RCC 7860 (cell line): Measurements from ENCODE around the gene SMAD3.

Experiments
- DNase-seq: peaks from one replicate; pipeline ENCODE4 v3.0.0-alpha.2; 2015; ENCODE audit warnings: low spot score
- FAIRE-seq: peaks from 2 replicates; lab custom pipeline; 2012; peaks lifted over from hg19 to GRCh38; lab: Jason Lieb, UNC

SMAD3 gene

DNA sequence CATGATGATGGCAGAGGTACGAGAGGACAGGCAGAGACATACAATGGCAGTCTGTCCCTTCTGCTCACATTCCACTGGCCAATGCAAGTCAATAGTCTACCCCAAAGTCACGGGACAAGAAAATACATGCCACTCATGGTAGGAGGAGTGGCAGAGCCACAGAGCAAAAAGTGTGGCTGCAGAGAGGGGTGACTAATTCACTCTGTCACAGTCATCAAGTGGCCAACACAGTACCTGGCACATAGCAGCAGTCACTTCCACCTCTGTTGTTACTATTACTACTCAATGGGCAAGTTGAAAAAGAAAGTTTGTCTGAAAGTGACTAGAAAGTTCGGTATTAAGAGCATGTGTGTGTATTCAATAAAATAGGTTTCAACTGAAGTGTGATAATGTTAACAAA is 91.4 kb downstream of the SMAD3 start:
- FAIRE-seq (no peak), DNase-seq (no peak)

DNA sequence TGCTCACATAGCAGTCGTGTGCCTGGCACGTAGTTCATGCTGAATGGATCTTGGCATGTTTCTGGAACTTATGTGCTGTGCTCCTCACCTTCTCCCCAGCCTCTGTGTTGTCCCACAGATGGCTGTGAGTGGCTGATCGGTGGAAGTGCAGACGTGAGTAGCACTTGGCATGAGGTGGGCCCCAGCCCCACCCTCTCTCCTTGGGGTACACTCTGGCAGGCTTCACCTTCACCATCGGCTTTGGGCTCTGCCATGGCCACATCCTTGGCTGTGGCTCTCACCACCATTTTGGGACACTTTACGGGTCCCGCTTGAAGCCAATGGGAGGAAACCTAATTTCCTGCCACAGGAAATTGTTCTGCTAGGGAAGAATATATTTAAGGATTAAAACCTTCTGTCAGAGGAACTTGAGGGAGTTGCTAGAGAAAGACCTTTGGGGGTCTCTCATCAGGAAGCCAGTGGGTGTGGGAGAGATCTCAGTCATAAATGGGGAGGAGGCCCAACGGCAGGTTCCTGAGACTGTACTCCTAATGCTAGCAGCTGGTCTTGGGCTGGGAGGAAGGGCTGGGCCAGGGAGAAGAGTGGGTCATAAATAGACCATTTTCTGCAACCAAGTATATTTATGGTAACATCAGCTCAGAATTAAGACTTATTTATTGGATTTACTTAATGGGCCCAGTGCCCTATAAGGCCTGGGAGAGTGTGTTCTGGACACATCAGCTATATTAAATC is 92.3 kb downstream of the SMAD3 start:
- DNase-seq: no peak

DNA sequence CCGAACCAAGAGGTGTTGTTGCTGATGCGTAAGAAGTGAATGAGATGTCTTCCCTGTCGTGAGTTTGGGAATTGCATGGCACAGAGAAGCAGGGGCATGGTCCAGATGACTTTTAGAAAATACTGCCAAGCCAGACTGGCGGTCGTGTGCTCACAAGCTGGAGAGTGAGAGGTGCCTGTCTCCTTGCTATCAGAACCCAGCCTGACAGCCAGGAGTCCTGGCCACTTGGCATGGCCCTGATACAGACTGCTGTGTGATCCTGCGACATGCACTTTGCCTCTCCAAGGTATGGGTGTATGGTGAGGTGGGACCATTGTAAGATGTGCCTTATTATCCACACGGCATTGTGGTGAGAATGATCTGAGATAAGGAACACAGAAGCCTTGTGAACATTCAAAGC is 93.0 kb downstream of the SMAD3 start:
- DNase-seq (no peak), FAIRE-seq (no peak)

More for the DNA sequence above, 92.3 kb downstream of the SMAD3 start:
- no peak for FAIRE-seq

DNA sequence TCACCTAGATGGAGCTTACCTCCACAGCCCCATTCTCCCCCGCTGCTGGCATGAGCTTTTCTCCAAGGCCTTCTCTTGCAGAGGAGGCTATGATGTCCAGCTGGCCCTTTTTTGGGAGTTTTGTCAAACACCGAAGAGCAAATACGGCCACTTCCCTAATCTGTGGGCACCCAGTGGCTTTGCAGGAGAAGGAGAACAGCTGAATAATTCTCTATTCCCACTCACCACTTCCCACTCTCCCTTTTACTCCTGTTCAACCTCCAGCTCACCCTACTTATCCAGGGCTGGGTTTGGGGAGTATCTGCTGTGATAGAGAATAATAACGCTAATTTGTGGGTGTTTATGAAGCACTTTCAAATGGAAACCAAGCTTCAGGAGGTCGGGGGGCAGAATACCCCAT is 96.0 kb downstream of the SMAD3 start:
- DNase-seq (no peak), FAIRE-seq (no peak)

DNA sequence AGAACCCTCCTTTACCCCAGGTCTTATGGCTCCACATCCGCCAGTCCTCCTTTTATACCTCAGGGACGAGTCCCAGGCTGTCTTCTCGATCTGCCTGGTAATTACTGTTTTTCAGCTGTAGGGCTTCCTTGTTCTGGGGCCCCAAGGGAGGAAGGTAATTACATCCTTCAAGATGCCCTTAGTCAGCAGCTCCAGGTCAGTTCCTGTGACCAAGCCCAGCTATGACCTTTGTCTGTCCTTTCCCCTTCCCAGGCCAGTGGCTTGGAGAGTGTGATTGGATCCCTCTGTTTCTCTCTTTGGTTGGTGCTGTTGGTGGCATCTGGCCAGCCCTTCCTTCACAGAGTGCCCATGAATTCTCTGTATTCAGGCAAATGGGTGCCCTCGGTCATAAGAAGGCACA is 96.5 kb downstream of the SMAD3 start:
- DNase-seq: no peak
- FAIRE-seq: no peak

DNA sequence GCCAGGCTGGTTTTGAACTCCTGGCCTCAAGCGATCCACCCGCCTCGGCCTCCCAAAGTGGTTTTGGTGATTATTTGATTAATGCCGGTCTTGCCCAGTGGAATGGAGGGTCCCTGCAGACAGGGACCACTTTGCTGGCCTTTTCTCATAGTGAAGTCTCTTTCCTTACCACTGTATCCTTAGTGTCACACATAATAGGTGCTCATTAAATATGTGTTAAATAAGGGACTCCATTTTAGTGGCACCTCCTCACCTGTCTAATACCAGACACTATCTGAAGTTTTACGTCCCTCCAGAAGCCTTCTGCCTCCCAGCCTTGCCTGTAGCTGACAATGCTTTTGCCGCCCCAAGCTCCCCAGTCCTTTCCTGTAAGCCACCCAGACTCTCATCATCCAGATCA is 97.8 kb downstream of the SMAD3 start:
- DNase-seq: no peak
- no peak for FAIRE-seq

DNA sequence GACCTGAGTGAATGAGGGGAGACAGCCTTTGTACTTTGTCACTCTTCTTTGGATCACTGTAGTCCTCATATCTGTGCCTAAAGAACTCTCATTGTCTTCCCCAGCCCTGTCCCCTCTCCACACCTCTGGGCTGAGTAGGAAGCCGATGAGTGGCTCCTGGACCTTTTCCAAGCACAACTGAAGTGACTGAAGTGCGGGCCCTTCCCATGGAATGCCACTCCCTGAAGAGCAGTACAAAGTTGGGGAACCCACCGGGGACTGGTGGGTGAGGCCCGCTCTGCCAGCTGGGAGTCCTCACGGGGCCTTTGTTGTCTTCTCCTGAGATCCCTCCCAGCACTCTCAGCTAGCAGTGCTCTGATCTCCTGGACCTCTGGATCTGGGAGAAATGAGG is 99.0 kb downstream of the SMAD3 start:
- DNase-seq (no peak), FAIRE-seq (no peak)

DNA sequence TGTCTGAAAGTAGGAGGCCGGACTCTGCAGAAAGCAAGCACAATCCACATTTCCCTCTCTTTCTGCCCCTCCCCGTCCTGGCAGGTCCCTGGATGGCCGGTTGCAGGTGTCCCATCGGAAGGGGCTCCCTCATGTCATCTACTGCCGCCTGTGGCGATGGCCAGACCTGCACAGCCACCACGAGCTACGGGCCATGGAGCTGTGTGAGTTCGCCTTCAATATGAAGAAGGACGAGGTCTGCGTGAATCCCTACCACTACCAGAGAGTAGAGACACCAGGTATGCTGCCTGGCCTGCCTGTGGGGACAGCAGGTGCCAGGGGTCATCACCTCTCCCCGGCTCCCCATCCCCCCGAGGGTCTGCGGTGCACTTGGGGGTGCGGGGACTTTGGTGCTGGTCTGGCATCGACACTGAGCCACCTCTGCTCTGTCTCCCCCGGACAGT is 99.4 kb downstream of the SMAD3 start:
- DNase-seq (no peak), FAIRE-seq (no peak)

DNA sequence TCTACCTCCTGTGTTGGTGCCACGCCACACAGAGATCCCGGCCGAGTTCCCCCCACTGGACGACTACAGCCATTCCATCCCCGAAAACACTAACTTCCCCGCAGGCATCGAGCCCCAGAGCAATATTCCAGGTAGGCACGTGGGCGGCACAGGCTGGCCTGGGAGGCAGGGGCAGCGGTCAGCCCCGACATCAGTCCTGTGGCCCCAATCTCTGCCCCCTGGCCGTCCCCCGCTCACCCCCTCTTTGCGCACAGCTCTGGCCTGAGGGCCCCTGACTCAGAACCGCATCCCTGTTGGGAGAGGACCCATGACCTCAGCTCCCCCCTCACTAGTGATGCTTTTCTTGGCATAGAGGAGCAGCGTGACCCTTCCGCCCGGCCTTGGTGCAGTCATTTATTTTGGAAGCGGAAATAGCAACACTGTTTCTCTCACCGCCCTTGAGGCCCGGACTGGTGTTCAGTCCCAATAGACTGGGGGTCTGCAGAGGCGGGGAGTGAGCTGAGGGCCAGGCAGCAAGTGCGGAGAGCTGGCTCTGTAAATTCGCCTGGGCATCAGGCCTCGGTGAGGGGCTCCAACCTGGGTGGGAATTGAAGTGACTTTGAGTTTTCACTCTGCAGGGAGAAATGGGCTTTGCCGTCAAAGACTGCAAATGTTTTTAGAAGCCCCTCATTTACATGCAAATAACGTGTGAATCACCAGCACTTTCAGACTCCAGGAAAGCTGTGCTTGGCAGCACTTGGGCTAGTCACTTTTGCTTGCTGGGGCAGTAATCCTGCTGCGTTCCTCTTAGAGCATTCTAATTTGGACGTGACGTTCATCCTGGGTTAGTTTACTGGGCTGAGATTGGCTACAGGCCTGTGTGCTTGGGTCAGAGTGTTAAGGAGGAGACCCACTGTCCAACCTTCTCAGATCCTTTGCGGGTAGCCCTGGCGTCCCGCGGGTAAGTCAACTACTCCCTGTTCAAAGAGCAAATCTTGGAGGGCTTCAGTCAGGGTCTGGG is 100.2 kb downstream of the SMAD3 start:
- FAIRE-seq: no peak
- no peak for DNase-seq

DNA sequence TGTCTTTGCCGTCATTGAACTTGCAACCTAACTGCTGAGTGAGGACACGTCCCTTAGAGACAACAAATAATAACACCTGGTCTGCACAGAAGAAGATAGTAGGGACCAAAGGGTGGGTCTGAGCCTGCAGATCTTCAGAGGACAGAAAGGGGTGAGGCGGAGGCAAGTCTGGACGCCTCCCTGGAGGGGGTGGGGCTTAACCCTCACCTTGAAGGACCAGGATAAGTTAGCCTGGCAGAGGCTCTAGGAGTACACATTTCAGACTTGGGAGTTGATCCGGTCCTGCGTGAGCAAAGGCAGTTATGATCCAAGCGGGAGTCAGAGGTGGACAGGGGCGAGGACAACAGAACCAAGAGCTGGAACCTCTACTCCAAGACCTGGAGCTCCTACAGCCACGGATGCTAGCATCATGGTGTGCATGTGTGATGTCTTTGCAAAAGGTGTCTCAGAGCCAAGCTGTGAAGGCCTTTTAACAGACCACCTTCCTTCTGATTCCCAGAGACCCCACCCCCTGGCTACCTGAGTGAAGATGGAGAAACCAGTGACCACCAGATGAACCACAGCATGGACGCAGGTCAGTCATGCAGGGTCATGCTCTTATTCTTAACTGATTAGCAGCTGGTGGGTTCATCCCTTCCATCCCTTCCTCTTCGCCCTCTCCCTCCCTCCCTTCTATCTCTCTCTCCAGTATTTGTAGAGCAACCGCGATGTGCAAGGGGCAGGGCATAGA is 101.0 kb downstream of the SMAD3 start:
- FAIRE-seq: no peak
- no peak for DNase-seq

DNA sequence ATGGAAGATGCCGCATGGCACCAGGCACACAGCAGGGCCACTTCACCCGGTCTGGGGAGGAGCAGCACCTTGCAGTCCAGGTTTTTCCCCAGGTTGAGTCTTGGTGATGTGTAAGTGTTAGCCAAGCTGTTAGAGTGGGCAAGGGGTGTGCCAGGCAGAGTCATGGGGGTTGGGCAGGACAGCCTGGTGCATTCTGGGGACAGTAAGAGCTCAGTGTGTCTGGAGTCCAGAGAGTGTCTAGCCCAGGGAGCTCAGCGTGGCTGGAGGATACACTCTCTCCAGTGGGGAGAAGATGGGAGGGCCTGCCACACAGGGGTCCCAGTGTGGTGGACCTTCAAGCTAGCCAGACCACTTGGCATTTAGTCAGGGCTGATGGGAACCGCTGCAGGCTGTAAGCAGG is 101.7 kb downstream of the SMAD3 start:
- DNase-seq: no peak
- FAIRE-seq: no peak

DNA sequence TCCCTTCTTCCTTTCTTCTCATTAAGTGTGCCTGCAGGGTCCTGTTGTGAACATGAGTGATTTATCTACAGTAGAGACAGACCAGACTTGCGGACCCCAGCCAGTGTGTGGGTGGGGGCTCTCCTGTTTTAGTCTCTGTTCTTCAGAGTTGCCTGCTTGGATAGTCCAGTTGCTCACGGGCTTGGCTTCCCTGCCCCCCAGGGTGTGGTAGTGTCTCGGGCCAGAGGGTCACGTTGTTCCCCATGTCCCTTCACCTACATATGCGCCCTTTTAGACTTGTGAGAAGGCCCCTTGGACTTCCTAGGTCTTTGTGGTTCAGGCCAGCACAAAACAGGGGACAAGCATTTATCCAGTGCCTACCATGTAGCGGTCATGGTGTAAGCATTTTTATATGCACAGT is 103.3 kb downstream of the SMAD3 start:
- no peak for DNase-seq
- no peak for FAIRE-seq

DNA sequence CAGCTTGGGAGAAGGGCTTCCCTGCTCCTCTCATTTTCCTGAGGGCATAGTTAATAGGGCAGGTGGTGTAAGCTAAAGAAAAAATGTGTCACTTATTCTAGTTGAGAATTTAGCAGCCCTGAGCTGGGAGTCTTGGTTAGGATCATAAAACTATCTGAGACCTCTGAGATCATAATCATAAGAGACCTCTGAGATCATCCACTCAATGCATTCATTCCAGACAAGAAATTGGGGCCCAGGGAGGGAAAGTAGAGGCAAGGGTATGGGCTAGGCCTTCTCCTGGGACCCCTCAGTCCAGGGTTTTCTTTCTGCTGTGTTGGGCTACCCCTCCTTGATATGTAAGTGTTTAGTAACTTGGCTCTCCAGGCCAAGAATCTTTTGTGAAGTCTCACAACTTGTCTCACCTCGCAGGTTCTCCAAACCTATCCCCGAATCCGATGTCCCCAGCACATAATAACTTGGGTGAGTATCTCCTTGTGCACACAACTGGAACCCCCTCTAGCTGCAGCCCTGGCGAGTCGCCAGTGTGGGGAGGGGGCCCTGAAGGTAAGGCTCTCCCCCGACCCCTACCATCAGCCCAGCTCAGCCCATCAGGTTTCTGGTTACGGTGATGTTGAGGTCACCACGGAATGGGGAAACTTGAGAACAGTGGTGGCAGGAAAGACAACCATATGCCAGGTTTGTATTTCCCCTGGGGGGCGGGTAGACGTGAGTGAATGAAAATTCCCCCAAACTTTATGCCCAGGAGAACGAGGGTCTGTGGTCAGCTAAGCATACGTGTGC is 104.9 kb downstream of the SMAD3 start:
- no peak for DNase-seq
- FAIRE-seq: no peak

DNA sequence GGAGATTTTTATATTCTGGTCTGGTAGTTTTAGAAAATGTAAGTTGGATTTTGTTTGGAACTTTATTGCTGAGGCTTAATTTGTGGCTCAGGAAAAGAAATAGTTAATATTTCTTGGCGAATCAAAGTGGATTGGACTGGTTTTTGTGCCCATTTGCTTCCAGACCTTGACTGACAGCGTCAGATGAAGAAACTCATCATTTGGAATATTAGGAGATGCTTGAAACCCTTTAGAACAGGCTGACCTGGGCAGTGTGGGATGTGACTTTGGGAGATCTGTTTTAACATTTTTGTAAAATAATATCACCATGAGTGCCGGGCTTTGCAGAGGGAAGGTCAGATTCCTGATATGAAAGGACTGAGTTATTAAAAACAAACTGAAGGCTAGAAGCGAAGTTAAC is 106.1 kb downstream of the SMAD3 start:
- DNase-seq (no peak), FAIRE-seq (no peak)

DNA sequence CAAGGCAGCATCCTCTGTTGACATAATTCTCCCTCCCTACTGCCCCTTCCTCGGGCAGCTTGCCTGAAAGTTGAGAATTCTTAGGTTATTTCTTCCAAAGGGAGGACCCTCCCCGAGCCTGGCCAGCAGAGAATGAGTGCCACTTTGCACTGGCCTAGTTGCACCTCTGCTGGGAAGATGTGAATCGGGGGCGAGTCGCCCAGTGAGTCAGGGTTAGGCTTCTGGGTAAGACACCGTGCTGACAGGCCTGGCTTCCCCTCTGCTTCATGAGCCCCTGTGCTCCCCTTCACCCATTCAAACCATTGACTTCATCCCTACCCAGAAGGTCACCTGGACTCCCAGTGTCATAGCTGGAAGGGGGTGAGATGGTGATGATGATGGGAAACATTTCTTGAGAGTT is 106.8 kb downstream of the SMAD3 start:
- DNase-seq: no peak
- no peak for FAIRE-seq

DNA sequence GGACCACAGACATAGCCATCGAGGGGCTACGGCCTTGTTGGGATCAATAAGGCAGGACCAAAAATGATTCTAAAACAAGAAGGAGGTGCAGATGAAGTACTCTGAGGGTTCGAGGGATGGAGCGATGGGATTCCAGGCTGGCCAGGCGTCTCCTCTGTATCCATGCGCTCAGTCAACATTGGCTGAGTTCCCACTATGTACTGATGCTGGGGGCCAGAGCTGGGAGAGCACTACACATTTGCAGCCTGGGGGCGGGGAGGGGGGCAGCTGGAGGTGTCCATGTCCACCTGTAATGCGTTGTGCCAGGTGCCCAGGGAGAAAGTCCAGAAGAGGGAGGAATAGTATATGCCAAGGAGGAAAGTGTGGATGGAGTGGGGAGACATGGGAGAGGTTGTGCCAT is 107.6 kb downstream of the SMAD3 start:
- FAIRE-seq: no peak

DNA sequence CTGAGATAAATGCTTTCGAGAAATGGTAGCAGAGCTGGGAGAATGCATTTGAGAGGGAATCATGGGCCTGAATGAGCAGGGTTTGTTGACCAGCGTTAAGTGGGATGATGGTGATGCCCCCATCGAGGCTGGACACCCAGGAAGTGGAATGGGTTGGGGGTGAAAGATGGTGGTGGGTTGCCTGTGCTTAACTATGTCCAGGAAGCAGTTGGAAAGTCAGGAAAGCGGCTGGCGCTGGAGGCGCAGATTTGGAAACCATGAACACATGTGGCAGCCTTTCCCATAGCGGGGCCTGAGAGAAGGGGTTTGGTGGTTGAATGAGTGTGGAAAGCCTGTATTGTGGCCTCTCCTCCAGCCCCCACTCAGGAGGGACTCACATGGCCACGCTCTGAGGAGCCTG is 108.4 kb downstream of the SMAD3 start:
- no peak for FAIRE-seq
- DNase-seq: no peak

More for the DNA sequence above, 107.6 kb downstream of the SMAD3 start:
- no peak for DNase-seq

DNA sequence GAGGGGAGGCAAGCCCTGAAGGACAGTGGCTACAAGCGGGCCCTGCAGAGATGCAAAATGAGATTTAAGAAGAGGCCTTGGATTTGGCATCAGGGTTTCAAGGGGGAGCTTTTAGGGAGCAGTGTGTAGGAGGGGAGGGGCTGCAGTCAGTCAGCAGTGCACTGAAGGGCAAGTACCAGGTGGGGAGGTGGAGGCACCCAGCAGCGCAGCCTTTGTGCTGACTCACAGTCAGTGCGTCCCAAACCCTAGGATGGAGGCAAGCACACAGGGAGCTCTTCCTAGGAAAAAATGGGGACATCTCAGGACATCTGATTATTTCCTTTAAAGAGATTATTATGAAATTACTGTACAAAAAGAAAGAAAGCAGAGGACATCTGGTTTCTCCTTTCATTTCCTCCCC is 109.0 kb downstream of the SMAD3 start:
- DNase-seq: no peak
- FAIRE-seq: no peak

DNA sequence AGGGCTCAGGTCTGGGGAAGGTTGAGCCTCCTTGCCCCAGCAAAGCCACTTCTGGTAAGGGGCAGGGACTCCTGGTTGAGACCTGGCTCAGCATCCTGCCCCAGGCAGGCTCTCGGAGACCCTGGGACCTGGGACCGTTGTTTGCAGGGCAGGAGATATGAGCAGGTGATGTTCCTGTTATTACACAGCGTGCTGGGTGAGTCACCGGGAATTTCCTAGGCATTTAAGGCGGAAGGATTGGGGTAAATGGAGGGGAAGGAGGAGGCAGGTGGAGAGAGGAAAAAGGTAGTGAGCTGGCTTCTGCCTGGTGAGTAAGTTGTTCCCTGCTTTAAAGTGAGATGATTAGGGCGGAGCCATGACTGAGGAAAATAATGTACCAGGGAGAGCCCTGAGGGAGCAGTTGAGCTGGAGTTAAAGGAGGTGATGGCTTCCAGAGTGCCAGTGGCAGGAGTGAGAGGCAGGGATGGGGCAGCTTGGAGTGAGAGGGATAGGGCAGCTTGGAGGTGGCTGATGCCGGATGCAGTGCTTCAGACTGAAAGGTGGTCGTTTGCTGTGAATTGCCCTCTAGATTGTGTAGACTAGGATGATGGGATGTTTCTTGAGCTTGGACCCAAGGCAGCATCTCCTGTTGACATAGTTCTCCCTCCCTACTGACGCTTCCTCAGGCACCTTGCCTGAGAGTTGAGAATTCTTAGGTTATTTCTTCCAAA is 109.6 kb downstream of the SMAD3 start:
- FAIRE-seq (peak; percentile 71), DNase-seq (peak; percentile 84)

DNA sequence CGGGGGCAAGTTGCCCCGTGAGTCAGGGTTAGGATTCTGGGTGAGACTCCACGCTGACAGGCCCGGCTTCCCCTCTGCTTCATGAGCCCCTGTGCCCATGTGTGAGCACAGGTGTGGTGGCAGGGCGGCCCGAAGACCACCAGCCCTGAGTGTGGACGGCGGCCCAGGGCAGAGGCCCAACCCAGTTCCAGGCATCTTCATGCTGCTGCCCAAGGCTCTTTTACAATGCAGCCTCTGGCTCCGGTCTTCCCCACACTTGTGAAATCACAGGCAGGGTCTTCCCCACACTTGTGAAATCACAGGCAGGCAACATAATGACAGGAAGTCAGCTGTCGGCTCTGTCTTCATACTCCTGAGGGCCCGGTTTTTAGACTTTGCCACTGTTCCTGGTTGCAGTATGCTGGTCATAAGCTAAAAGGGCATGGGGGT is 110.3 kb downstream of the SMAD3 start:
- DNase-seq (no peak), FAIRE-seq (no peak)
